GM23248 (cell line): Measurements from ENCODE around the gene SLC18A3.

Experiments used
- EZH2 ChIP-seq: fragments of 200-600 bp; sonication (generic); IDR thresholded peaks from 2 replicates; pipeline ENCODE4 v1.6.1; 2018; ENCODE audit warnings: antibody characterized with exemption, mild to moderate bottlenecking; ENCODE audit not compliant: insufficient read depth, poor library complexity, severe bottlenecking
- EZH2phosphoT487 ChIP-seq: fragments of 200-600 bp; sonication (generic); IDR thresholded peaks from 2 replicates; pipeline ENCODE4 v1.6.1; 2018; ENCODE audit warnings: antibody characterized with exemption, moderate library complexity, mild to moderate bottlenecking, low read depth; ENCODE audit not compliant: insufficient read depth

GRCh38 chr10:49629431-49629881 lies 19.3 kb downstream of the SLC18A3 start:
- TF ChIP-seq EZH2phosphoT487 (no peak), EZH2 (no peak)
